ENCODE results near the gene NRIP3.
A peak's percentile ranks its signal among the peaks of the same experiment; 100 is the strongest.

Gene NRIP3

DNA sequence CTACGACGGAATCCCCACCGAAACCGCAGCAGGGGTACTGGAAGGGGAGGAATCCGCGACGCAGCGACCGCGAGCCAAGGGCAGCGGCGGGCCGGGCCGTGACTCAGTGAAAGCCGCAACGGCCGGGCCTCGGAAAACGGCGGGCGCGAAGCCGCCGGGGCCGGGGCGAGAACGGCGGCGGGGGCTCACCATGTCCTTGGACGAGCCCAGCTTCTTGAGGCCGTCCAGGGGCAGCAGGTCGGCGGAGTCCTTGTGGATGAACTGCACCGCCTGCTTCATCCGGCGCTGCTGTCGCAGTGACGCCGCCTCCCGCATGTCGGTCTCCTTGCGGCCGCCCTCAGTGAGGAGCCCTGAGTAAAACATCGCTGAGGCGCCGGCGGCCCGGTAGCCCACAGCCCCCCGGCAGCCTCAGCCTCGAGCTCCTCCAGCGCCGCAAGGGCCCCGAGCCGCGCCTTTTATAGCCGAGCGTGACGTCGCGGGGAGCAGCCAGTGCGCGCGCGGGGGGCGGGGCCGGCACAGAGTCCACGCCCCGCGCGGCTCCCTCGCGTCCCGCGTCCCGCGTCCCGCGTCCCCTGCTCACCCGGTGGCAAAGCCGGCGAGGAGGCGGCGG lies at the start of gene NRIP3:
NRIP3 (minus strand) TSS at position 429 of the 610 bp plus-strand sequence; CDS start at position 363, 66 bp downstream.
- H3K27me3 ChIP-seq (replicated peaks; ENCODE audit: control insufficient read depth, insufficient read depth, low read length): no peaks in the 10 kb centered on the region
- peak; percentile 91 for DNase-seq (ENCODE audit: low read depth)
- peak within 1 kb of the TSS; percentile 78 for H3K4me3 ChIP-seq (ENCODE audit: low read length)
- peak within 1 kb of the TSS; percentile 63 for H3K9ac ChIP-seq (ENCODE audit: low read length)
- H3K36me3 ChIP-seq (ENCODE audit: control insufficient read depth, insufficient read depth, low read length, severe bottlenecking): no peaks in the 10 kb centered on the region
- no peaks in the 10 kb centered on the region for H3K9me3 ChIP-seq (ENCODE audit: control insufficient read depth, low read length)
- peaks cover 6% of the 10 kb centered on the region for H3K4me1 ChIP-seq (ENCODE audit: control insufficient read depth, insufficient read depth, low read length)

DNA sequence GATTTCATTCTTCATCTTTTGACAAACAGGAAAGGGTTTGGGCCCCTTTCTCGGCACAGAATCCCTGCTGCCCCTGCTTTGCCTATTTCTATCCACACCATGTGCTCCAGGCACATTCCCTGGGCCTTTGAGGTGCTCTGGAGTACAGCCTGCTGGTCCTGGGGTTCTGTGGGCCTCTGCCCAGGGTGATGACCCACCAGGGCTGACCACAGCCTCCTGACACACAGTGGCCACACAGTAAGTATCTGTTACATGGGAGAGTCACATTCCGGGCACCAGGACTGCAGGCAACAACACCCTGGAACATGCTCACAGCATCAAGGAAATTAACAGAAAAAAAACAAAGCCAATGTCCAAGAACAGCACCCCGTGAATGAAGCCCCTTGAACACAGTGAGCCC lies 48.5 kb upstream of the NRIP3 start:
- H3K4me1 ChIP-seq (ENCODE audit: control insufficient read depth, insufficient read depth, low read length): peaks cover 28% of the 10 kb centered on the region
- H3K9ac ChIP-seq (ENCODE audit: low read length): no peak overlapping the region
- H3K9me3 ChIP-seq (ENCODE audit: control insufficient read depth, low read length): no peaks in the 10 kb centered on the region
- no peak overlapping the region for H3K4me3 ChIP-seq (ENCODE audit: low read length)
- H3K27me3 ChIP-seq (replicated peaks; ENCODE audit: control insufficient read depth, insufficient read depth, low read length): peaks cover 3% of the 10 kb centered on the region
- H3K36me3 ChIP-seq (ENCODE audit: control insufficient read depth, insufficient read depth, low read length, severe bottlenecking): no peaks in the 10 kb centered on the region
- DNase-seq (ENCODE audit: low read depth): no peak

DNA sequence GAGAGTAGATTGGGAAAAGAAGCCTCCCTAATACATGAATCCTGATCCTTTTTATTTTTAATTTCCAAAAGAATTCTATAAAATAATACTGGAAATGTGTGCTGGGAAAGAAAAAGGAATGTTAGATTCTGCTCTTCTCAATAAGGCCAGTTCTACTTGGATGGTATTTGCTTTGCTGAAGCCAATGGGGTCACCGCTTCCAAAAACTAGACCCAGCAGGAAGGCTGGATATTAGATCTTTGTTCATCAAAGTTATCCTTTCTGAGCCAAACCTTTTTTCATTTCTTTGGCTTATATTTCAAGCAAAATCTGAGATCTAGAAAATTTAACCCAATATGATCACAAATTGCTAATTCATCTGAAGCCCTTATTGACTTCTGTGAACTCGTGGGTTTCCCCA lies 46.2 kb upstream of the NRIP3 start:
- DNase-seq (ENCODE audit: low read depth): no peak
- H3K27me3 ChIP-seq (replicated peaks; ENCODE audit: control insufficient read depth, insufficient read depth, low read length): peaks cover 3% of the 10 kb centered on the region
- peaks cover 20% of the 10 kb centered on the region for H3K4me1 ChIP-seq (ENCODE audit: control insufficient read depth, insufficient read depth, low read length)
- no peaks in the 10 kb centered on the region for H3K36me3 ChIP-seq (ENCODE audit: control insufficient read depth, insufficient read depth, low read length, severe bottlenecking)
- no peak overlapping the region for H3K4me3 ChIP-seq (ENCODE audit: low read length)
- no peak overlapping the region for H3K9ac ChIP-seq (ENCODE audit: low read length)
- H3K9me3 ChIP-seq (ENCODE audit: control insufficient read depth, low read length): no peaks in the 10 kb centered on the region

DNA sequence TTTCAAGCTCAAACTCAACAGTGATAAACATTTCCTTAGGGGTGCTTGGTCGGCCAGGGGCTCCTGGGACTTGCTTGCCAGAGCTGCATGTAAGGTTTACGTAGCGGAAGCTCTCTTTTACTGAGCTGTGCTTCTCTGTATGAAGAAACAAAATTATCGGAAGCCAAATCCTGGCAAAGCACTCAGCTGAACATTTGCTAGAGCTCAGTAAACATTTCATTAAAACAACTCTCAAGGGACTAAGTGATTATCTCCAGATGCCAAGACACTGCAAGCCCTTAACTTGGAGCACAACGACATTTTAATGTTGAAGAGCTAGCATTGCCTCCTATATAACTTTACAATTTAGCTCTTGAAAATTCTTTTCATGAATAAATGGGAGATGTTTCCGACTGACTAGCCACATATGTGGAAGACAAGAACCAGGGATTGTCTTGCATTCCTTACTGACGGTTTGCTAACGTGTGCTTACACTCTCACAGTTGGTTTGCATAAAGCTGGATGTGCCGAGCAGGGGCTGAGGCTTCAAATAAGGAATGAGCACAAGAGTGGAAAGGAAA lies 44.2 kb upstream of the NRIP3 start:
- peaks cover 20% of the 10 kb centered on the region for H3K4me1 ChIP-seq (ENCODE audit: control insufficient read depth, insufficient read depth, low read length)
- H3K9me3 ChIP-seq (ENCODE audit: control insufficient read depth, low read length): no peaks in the 10 kb centered on the region
- peak overlapping the region; percentile 15 for H3K9ac ChIP-seq (ENCODE audit: low read length)
- peak; percentile 75 for DNase-seq (ENCODE audit: low read depth)
- no peaks in the 10 kb centered on the region for H3K36me3 ChIP-seq (ENCODE audit: control insufficient read depth, insufficient read depth, low read length, severe bottlenecking)
- peak overlapping the region; percentile 62 for H3K4me3 ChIP-seq (ENCODE audit: low read length)
- H3K27me3 ChIP-seq (replicated peaks; ENCODE audit: control insufficient read depth, insufficient read depth, low read length): peaks cover 3% of the 10 kb centered on the region

DNA sequence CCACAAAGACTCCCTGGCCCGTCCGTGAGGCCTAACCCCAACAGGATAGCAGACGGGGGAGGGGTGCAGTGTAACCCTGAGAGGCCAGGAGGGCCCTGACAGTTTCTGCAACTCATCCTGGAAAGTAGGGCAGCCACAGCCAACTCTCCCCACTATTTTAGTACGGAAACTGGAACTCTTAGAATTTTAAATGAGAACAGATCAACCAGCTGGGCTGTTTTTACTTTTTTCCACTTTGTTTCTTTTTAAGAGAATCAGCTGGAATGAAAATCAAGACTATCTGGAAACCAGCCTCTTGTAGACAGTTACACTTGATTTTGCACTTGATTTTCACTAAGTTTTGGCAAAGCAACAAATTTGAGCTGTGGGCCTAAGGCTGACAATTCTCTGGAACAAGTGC lies 42.7 kb upstream of the NRIP3 start:
- no peak overlapping the region for H3K9ac ChIP-seq (ENCODE audit: low read length)
- no peak for DNase-seq (ENCODE audit: low read depth)

DNA sequence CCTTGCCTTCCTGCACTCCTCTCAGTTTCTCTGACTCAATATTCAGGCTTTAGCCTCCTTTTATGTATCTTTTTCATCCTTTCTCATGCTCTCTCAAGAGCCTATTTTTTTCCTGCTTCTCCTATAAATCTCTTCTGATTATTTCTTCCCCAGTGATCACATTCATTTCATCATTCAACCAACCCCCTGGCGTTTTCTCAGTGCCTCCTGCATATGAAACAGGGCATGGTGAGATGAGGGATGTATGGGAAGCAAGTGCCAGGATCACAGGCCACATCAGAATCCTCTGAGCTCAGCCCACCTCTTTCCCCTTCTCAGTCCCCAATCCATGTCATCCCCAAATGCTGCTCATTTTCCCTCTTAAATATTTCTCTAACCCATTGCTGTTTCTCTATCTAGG lies 38.7 kb upstream of the NRIP3 start:
- Histone ChIP-seq H3K9ac (ENCODE audit: low read length) (no peak overlapping the region), H3K4me1 (ENCODE audit: control insufficient read depth, insufficient read depth, low read length) (peaks cover 18% of the 10 kb centered on the region), H3K9me3 (ENCODE audit: control insufficient read depth, low read length) (peaks cover 7% of the 10 kb centered on the region), H3K27me3 (replicated peaks; ENCODE audit: control insufficient read depth, insufficient read depth, low read length) (no peaks in the 10 kb centered on the region), H3K4me3 (ENCODE audit: low read length) (no peak overlapping the region), H3K36me3 (ENCODE audit: control insufficient read depth, insufficient read depth, low read length, severe bottlenecking) (no peaks in the 10 kb centered on the region)
- DNase-seq (ENCODE audit: low read depth): no peak

More for the DNA sequence above, 42.7 kb upstream of the NRIP3 start:
- Histone ChIP-seq H3K36me3 (ENCODE audit: control insufficient read depth, insufficient read depth, low read length, severe bottlenecking) (no peaks in the 10 kb centered on the region), H3K27me3 (replicated peaks; ENCODE audit: control insufficient read depth, insufficient read depth, low read length) (no peaks in the 10 kb centered on the region), H3K4me1 (ENCODE audit: control insufficient read depth, insufficient read depth, low read length) (peaks cover 20% of the 10 kb centered on the region), H3K9me3 (ENCODE audit: control insufficient read depth, low read length) (no peaks in the 10 kb centered on the region), H3K4me3 (ENCODE audit: low read length) (no peak overlapping the region)

DNA sequence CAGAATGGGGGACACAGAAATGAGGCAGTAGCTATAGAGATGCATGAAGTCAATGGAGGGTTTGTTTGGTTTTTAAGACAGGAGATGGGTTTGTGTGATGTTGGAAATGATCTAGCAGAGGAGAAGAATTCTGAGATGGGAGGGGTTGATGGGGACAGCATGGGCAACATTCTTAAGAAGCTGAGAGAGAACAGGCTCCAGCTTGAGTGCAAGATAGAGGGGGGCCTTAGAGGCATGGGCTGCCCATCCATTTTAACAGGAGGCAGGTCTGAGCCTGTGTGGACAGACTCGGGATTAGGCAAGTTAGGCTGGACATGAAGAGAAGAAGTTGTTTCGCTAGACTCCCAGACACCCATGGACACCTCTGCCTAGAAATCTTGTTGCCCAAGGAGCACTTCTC lies 37.9 kb upstream of the NRIP3 start:
- H3K9ac ChIP-seq (ENCODE audit: low read length): no peak overlapping the region
- no peak for DNase-seq (ENCODE audit: low read depth)
- H3K9me3 ChIP-seq (ENCODE audit: control insufficient read depth, low read length): peaks cover 7% of the 10 kb centered on the region
- H3K27me3 ChIP-seq (replicated peaks; ENCODE audit: control insufficient read depth, insufficient read depth, low read length): no peaks in the 10 kb centered on the region
- no peaks in the 10 kb centered on the region for H3K36me3 ChIP-seq (ENCODE audit: control insufficient read depth, insufficient read depth, low read length, severe bottlenecking)
- no peak overlapping the region for H3K4me3 ChIP-seq (ENCODE audit: low read length)
- H3K4me1 ChIP-seq (ENCODE audit: control insufficient read depth, insufficient read depth, low read length): peaks cover 13% of the 10 kb centered on the region

DNA sequence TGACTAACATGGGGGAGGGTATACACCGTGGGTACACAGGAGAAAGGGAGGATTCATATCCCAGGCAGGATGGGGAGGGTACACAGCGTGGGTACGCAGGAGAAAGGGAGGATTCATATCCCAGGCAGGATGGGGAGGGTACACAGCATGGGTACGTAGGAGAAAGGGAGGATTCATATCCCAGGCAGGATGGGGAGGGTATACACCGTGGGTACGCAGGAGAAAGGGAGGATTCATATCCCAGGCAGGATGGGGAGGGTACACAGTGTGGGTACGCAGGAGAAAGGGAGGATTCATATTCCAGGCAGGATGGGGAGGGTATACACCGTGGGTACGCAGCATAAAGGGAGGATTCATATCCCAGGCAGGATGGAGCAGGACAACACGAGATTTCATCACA lies 36.6 kb upstream of the NRIP3 start:
- Histone ChIP-seq H3K9me3 (ENCODE audit: control insufficient read depth, low read length) (peaks cover 7% of the 10 kb centered on the region), H3K27me3 (replicated peaks; ENCODE audit: control insufficient read depth, insufficient read depth, low read length) (no peaks in the 10 kb centered on the region), H3K9ac (ENCODE audit: low read length) (no peak overlapping the region), H3K36me3 (ENCODE audit: control insufficient read depth, insufficient read depth, low read length, severe bottlenecking) (no peaks in the 10 kb centered on the region), H3K4me3 (ENCODE audit: low read length) (no peak overlapping the region), H3K4me1 (ENCODE audit: control insufficient read depth, insufficient read depth, low read length) (peaks cover 13% of the 10 kb centered on the region)
- no peak for DNase-seq (ENCODE audit: low read depth)

DNA sequence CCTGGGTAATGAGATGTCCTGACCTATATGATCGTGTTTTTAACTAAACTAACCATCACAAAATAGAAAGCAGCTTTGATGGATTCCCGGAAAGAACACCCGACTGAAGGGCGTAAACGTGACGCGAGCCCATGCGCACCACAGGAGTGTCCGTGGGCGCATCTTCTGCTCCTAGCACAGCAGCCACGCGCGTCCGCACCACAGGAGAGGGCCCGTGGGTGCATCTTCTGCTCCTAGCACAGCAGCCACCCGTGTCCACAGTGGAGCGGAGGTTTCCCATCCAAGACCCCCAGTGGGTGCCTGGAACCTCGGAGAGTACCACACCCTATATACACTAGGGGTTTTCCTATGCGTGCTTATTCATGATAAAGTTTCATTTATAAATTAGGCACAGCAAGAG lies 36.1 kb upstream of the NRIP3 start:
- Histone ChIP-seq H3K36me3 (ENCODE audit: control insufficient read depth, insufficient read depth, low read length, severe bottlenecking) (no peaks in the 10 kb centered on the region), H3K9me3 (ENCODE audit: control insufficient read depth, low read length) (peaks cover 7% of the 10 kb centered on the region), H3K4me1 (ENCODE audit: control insufficient read depth, insufficient read depth, low read length) (peaks cover 13% of the 10 kb centered on the region), H3K27me3 (replicated peaks; ENCODE audit: control insufficient read depth, insufficient read depth, low read length) (no peaks in the 10 kb centered on the region), H3K4me3 (ENCODE audit: low read length) (no peak overlapping the region), H3K9ac (ENCODE audit: low read length) (no peak overlapping the region)
- no peak for DNase-seq (ENCODE audit: low read depth)

DNA sequence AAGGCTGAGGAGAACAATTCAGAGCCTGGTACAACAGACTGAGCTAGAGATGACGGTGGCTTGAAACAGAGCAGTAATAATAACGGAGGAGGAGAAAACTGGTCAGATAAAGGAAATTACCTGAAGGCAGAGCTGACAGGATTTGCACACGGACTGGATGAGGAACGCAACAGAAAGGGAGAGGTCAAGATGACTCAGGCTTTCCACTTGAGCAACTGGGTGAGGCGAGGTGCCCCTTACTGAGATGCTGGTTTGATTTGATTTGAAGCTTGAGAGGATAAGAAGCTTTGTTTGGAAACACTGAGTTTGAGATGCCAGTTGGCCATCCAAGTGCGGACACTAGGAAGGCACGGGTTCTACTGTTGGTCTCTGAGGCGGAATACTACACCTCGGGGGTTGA lies 35.4 kb upstream of the NRIP3 start:
- Histone ChIP-seq H3K9ac (ENCODE audit: low read length) (no peak overlapping the region), H3K9me3 (ENCODE audit: control insufficient read depth, low read length) (peaks cover 7% of the 10 kb centered on the region), H3K4me1 (ENCODE audit: control insufficient read depth, insufficient read depth, low read length) (peaks cover 13% of the 10 kb centered on the region), H3K27me3 (replicated peaks; ENCODE audit: control insufficient read depth, insufficient read depth, low read length) (no peaks in the 10 kb centered on the region), H3K36me3 (ENCODE audit: control insufficient read depth, insufficient read depth, low read length, severe bottlenecking) (no peaks in the 10 kb centered on the region), H3K4me3 (ENCODE audit: low read length) (no peak overlapping the region)
- no peak for DNase-seq (ENCODE audit: low read depth)

DNA sequence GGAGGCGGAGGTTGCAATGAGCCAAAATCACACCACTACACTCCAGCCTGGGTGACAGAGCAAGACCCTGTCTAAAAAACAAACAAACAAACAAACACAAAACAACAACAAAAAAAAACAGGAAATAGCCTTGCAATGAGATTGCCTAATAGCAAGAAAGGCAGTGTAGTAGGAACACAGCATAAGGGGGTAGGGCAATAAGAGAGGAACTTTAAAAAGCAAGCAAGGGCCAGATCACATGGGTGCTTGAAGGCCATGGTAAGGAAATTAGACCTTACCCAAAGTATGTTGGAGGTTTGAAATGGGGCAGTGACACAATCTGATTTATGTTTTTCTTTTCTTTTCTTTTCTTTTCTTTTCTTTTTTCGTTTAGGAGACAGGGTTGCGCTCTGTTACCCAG lies 34.7 kb upstream of the NRIP3 start:
- no peak for DNase-seq (ENCODE audit: low read depth)
- Histone ChIP-seq H3K4me1 (ENCODE audit: control insufficient read depth, insufficient read depth, low read length) (peaks cover 13% of the 10 kb centered on the region), H3K27me3 (replicated peaks; ENCODE audit: control insufficient read depth, insufficient read depth, low read length) (no peaks in the 10 kb centered on the region), H3K4me3 (ENCODE audit: low read length) (no peak overlapping the region), H3K9ac (ENCODE audit: low read length) (no peak overlapping the region), H3K36me3 (ENCODE audit: control insufficient read depth, insufficient read depth, low read length, severe bottlenecking) (no peaks in the 10 kb centered on the region), H3K9me3 (ENCODE audit: control insufficient read depth, low read length) (peaks cover 7% of the 10 kb centered on the region)

DNA sequence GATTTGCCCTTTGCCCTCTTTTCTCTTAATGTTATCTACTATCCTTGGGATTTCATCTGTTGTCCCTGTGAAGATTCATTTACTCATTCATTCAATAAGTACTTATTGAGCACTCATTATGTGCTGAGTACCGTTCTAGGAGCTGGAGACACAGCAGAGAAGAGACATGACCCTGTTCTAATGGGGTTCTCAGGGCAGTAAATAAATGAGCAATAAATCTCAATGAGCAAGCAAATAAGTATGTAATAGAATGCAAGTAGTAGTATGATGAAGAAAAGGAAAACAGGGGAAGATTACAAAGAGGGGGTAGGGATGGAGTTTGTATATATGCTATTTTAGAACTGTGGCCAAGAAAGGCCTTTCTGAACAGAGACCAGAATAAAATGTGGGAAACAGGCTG lies 34.2 kb upstream of the NRIP3 start:
- Histone ChIP-seq H3K4me1 (ENCODE audit: control insufficient read depth, insufficient read depth, low read length) (peaks cover 13% of the 10 kb centered on the region), H3K4me3 (ENCODE audit: low read length) (no peak overlapping the region), H3K9me3 (ENCODE audit: control insufficient read depth, low read length) (peaks cover 7% of the 10 kb centered on the region)

More for the DNA sequence above, 34.2 kb upstream of the NRIP3 start:
- no peaks in the 10 kb centered on the region for H3K36me3 ChIP-seq (ENCODE audit: control insufficient read depth, insufficient read depth, low read length, severe bottlenecking)
- DNase-seq (ENCODE audit: low read depth): no peak
- H3K9ac ChIP-seq (ENCODE audit: low read length): no peak overlapping the region
- no peaks in the 10 kb centered on the region for H3K27me3 ChIP-seq (replicated peaks; ENCODE audit: control insufficient read depth, insufficient read depth, low read length)
